ENCODE results near the gene EMILIN1. TPM values are rescaled to one million over a fixed set of nuclear protein-coding genes. Genes with fewer than 3 reads are reported as not detected.

EMILIN1 gene
- total RNA-seq, 1 experiment from 2014 or later, result 1.2 TPM

- H3K9me3 ChIP-seq (ENCODE audit: control insufficient read depth, low read depth, low read length), result no peaks in the 10 kb centered on the region
- H2AK5ac ChIP-seq (ENCODE audit: insufficient read length, low read length), result no peak overlapping the region
- no peak overlapping the region for H3T11ph ChIP-seq (ENCODE audit: low read length)
- H3K27ac Mint-ChIP-seq, result no peak overlapping the region; a peak in 1 of 7 replicates
- no peak overlapping the region for H2BK5ac ChIP-seq (ENCODE audit: insufficient read length, low read length)
- H3K14ac ChIP-seq (ENCODE audit: insufficient read depth, low read length), result no peak overlapping the region
- no peak overlapping the region for H3K56ac ChIP-seq (ENCODE audit: insufficient read length, low read depth, low read length)
- no peaks in the 10 kb centered on the region for H3K27me3 ChIP-seq (ENCODE audit: insufficient read depth, low read length)
- DNase-seq, result no peak
- no peaks in the 10 kb centered on the region for H3K79me2 ChIP-seq (ENCODE audit: insufficient read depth, low read length)
- no peak for TF ChIP-seq CTCF (conservative IDR thresholded peaks at IDR 0.05)
- no peak overlapping the region for H3K4me2 ChIP-seq (ENCODE audit: insufficient read depth, insufficient read length, low read length)
- H2BK20ac ChIP-seq (ENCODE audit: low read depth, low read length, poor library complexity, severe bottlenecking), result no peak overlapping the region
- no peak overlapping the region for H4K91ac ChIP-seq (ENCODE audit: insufficient read length, low read depth, low read length)
- H4K5ac ChIP-seq (ENCODE audit: insufficient read length, low read depth, low read length), result no peak overlapping the region
- no peak overlapping the region for H2BK15ac ChIP-seq (ENCODE audit: low read depth, low read length)
- no CpG with 5 or more reads among the region's 6 CpGs for WGBS (ENCODE audit: extremely low coverage, insufficient read length, low lambda C conversion rate)
- no peak overlapping the region for H3K4ac ChIP-seq (ENCODE audit: low read depth, low read length)
- H3K9me3 Mint-ChIP-seq, result no peaks in the 10 kb centered on the region
- H3K23me2 ChIP-seq (ENCODE audit: insufficient read length, low read depth, low read length, poor library complexity, severe bottlenecking), result peaks cover 13% of the 10 kb centered on the region
- no peak overlapping the region for H2AFZ ChIP-seq (ENCODE audit: low read length)
- H3K27me3 Mint-ChIP-seq (ENCODE audit: low read depth), result peaks cover 20% of the 10 kb centered on the region
- no peaks in the 10 kb centered on the region for H4K20me1 ChIP-seq (ENCODE audit: control insufficient read depth, insufficient read depth, insufficient read length)
- H3K9ac ChIP-seq (ENCODE audit: extremely low read depth, insufficient read length, low read length), result no peak overlapping the region
- H2BK120ac ChIP-seq (ENCODE audit: low read depth, low read length, poor library complexity, severe bottlenecking), result no peak overlapping the region
- no peak overlapping the region for H3K4me3 Mint-ChIP-seq
- peaks cover 15 to 21% of the 10 kb centered on the region in 2 experiments for H3K4me1 Mint-ChIP-seq
- H3K18ac ChIP-seq (ENCODE audit: insufficient read length, low read depth, low read length), result no peak overlapping the region
- no peak overlapping the region for H4K8ac ChIP-seq (replicated peaks; ENCODE audit: insufficient read length, low read depth, low read length)
- no peak overlapping the region for H2BK12ac ChIP-seq (ENCODE audit: insufficient read length, low read depth, low read length)
- no peaks in the 10 kb centered on the region for H3K79me1 ChIP-seq (ENCODE audit: insufficient read depth, low read depth, low read length, poor library complexity, severe bottlenecking)
- H3K4me1 ChIP-seq (ENCODE audit: insufficient read depth, low read length), result no peaks in the 10 kb centered on the region
- H3K36me3 Mint-ChIP-seq (ENCODE audit: insufficient read depth in 1 of 3, low read depth in 3 of 3), result no peaks in the 10 kb centered on the region; a peak in 1 of 7 replicates
- no peak overlapping the region for H3K23ac ChIP-seq (ENCODE audit: insufficient read length, low read depth, low read length)
- H3K27ac ChIP-seq (ENCODE audit: insufficient read length, low read depth, low read length), result no peak overlapping the region
These were observed 10.2 kb downstream of the EMILIN1 start for GRCh38 chr2:27088634-27089033.

All from H9 (cell line).